GM21515 (cell line): ENCODE data around the gene UQCRC2.
"Not testable (repeated sequence)": the region's sequence is repeated elsewhere in the genome, so short reads cannot be mapped to it uniquely, and the experiment has no call there.

Source experiments
- ATAC-seq: cut with Tn5 transposase; IDR thresholded peaks from one replicate; pipeline ENCODE4 v1.9.1; 2021; ENCODE audit not compliant: unreplicated experiment

UQCRC2 gene

DNA sequence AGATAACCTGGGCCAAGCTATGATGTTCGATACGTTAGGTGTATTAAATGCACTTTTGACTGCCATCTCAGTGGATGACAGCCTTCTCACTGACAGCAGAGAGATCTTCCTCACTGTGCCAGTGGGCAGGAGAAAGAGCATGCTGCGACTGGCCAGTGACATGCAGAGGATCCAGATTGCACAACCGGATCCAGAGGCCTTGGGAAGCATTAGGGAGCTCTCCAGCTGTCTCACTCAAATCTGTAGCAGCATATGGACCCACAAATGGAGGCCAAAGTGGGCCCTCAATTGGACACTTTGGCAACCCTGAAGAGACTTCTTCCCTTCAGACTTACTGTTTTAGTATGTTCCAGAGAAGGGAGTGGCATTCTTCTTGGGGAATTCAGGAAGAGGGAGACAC lies 26.9 kb downstream of the UQCRC2 start:
- no peak for ATAC-seq

DNA sequence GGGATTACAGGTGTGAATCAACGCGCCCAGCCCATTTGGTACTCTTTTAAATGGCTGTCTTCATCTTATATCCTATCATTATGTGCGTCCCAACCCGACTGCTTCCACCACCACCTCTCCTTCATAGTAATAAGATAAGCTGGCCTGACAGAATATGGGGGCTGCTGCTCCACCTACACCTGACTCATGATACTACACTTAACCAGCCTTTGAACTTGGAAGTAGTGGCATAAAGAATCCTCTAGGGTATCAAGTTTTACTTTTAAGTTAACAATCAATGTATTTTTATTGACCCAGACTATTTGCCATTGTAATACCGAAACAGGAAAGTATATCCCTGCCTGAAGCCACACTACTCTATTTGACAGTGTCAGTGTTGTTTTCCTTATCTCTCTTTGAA lies 28.9 kb downstream of the UQCRC2 start:
- ATAC-seq = no peak

DNA sequence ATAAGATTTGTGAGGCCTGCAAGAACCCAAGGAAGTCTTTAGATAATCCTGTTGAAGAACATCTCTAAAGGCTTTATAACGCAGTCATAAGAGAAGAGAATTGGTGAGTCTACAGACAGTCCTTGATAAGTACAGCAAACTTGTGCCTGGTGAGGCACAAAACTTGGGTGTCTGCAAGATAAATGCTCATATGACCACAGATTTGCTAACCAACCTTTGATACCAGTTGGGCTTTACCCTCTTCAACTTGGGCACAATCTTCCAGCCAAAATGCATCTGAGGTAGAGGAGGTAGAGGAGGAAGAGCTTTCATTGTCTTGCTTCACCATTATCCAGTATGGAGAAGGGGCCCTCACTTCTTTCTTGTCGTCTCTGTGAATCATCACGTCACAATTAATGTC lies 30.9 kb downstream of the UQCRC2 start:
- no peak for ATAC-seq

DNA sequence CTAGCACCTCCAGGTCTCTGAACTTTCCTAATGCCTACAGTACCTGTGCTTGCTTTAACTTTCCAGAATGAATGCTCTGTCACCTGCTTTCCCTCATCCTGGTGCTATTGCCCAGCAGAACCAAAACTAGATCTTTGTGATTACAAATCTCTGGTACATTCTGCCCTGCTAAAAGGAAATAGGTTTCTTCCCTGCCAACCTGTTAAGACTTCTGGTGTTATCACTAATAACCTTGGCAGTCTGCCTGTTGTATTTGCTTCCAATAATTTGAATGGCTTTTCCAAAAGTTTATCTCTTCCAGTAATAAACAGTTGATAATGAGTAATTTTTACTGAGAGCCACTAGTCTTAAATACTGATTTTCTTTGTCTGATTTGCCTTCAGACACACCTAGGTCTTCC lies 32.4 kb downstream of the UQCRC2 start:
- ATAC-seq = no peak

DNA sequence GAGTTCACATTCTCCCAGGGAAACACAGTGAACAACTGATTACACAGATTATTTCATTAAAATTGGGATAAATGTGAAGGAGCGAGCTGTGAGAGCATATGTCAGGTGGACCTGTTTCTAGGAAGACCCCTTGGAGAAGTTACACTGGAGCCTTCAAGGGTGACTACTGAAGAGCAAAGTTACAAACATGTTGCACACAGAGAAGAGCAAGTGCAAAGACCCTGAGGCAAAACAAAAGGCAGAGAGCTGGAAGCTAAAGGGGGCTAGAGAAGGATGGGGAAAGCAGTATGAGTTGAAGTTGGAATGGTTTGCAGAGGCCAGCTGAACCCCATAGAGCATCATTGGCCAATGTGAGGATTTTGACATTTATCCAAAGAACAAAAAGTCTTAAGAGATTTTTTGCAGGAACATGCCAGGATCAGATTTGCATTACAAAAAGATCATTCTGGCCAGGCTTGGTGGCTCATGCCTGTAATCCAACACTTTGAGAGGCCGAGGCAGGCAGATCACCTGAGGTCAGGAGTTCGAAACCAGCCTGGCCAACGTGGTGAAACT lies 33.6 kb downstream of the UQCRC2 start:
- ATAC-seq = no peak

DNA sequence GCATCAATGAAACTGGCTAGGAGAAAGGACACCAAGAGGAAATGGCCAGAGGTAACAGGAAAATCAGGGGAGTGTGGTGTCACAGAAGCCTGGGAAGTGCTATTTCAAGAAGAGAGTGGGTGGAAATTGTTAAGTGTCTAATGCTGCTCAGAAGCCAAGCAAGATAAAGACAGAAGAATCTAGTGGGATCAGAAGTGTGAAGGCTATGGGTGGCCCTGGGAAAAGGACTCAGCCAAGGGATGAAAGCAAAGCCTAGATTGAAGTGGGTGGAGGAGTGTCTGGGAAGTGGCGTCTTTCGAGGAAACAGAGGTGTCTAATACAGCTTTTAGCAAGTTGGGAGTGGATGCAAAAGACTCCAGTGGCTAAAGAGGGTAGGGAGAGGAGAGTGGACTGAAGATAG lies 34.3 kb downstream of the UQCRC2 start:
- no peak for ATAC-seq

DNA sequence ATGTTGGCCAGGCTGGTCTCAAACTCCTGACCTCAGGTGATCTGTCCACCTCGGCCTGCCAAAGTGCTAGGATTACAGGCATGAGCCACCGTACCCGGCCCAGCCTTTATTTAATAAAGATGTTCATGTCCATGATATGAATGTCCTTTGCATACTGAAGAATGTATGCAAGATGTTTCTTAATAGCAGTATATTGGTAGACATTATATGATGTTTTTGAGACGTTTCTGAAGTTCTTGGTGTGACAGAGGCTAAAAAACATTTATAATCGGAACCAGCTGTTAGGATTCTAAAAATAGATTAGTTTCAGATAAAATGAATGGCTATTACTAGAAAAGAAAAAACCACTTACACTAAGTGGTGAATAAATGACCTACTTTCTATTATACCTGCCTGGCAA lies 36.0 kb downstream of the UQCRC2 start:
- no peak for ATAC-seq

DNA sequence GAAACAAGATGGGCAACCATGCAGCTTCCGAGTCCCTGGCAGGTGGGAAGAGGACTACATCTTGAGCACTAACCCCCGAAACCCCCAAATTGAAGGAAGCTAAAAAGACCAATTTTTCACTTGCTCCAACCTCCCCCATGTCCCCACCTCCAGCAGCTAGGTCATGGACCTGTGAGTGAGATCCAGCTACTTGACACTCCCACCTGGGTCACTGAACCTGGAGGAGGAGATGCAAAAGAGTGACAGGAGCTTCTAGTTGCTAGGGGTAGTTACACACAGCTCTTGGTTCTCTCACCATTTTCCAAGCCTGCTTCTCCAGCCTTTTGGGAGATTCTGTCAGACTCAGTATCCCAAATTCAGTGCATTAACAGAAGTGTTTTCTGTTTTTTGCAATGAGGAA lies 36.6 kb downstream of the UQCRC2 start:
- ATAC-seq = no peak

DNA sequence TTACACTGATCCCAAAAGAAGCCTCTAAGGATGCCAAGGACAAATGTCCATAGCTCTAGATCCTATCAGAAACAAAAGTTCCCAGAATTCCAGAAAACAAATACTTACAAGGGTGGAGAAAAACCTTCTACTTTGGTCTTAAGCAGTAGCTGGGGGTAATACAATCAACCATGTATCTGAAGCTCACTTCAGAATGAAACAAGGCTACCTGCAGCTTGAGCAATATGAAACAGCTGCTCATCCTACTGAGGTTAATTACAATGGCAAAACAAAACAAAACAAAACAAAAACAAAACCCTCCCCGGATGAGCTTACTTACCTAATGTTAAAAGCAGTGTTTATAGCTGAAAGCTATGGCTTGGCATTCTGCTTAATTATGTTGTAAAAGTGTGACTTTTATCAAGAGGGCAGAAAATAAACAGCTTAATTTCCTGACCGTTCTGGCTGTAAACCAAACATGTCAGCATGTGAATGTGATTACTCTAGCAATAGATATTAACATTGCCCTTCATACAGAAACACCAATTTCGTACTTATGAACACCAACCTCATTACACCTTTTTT lies 37.3 kb downstream of the UQCRC2 start:
- no peak for ATAC-seq

DNA sequence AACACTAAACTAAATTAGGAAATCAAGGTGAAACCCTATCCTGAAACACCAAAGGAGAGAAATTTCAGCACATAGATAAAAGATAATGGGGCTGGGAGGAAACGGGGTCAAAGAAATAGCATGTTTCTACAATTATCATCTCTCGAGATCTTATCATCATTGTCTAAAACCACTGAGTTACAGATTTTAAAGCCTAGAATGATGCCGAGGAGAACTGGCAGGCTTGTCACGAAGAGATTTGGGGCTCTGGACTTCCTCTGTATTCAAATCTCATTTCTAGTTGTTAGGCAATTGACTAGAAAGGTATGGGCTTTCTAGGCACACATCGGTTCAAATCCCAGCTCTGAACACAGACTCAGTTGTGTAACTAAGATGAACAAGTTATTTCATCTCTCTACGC lies 38.5 kb downstream of the UQCRC2 start:
- ATAC-seq = no peak

DNA sequence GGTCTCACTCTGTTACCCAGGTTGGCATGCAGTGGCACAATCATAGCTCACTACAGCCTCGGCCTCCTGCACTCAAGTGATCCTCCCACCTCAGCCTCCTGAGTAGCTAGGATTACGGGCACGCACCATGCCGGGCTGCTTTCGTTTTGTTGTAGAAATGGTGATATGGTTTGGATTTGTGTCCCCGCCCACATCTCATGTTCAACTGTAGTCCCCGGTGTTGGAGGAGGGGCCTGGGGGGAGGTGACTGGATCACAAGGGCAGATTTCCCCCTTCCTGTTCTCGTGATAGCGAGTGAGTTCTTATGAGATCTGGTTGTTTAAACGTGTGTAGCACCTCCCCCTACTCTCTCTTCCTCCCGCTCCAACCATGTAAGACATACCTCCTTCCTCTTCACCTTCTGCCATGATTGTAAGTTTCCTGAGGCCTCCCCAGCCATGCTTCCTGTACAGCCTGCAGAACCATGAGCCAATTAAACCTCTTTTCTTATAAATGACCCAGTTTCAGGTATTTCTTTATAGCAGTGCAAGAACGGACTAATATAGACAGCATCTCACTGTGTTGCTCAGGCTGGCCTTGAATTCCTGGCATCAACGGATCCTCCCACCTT lies 41.8 kb downstream of the UQCRC2 start:
- no peak for ATAC-seq

DNA sequence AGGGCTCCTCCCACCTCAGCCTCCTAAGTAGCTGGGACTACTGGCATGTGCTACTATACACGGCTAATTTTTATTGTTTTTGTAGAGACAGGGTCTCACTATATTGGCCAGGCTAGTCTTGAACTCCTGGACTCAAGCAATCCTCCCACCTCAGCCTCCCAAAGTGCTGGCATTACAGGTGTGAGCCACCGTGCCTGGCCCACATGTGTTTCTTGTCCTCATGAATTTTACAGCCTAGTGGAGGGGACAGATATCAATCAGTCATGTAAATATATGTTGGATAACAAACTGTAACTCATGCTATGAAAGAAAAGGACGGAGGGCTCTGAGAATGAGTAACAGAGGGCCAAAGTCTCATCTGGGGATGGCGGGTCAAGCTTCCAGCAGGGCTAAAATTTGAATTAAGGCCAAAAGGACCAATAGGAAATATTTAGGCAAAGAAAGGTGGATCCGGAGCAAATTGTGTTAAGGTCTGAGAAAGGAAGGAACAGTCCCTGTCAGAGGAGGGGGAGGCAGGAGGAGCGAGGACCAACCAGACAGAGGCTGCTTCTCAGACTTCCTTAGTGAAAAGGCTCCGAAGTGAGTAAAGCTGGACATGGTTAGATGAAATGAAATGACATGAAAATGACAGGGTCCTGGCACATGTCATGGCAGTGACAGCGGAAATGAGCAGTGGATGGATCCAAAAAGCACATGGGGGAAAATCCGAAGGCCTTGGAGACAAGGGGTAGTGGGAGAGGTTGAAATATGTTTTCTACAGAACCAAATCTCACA lies 43.9 kb downstream of the UQCRC2 start:
- no peak for ATAC-seq

DNA sequence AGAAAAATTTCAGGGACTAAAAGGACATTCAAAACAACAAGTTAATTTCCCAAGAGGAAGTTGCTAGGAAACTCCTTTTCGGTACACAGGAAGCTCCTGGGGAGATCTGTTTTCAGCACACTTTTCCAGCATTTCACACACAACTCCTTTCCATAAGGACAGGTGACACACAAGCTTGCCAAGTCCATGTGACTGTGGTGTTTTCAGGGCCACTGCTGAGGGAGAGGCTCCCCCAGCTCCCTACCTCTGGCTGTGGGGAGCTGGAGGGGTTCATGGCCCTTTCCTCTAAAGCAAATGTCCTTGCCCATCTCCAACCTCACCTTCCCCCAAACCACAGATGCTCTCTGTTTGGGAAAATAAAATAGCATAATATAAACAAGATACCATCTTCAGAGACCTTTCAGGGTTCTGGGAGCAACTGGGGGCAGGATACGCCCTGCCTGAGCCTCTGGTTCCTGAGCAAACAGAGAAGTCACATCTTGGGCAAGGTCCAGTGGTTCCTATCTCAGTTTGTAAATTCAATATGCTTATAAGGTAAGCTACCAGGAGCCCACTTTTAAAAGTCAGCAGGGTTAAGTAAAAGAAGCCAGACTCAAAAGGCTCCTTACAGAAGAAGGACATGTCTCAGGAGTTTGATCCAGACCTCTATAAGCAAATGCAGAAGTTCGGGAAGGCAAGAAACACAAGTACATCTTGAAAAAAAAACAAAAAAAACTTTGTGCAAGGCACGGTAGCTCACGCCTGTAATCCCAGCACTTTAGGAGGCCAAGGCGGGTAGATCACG lies 44.7 kb downstream of the UQCRC2 start:
- no peak for ATAC-seq

DNA sequence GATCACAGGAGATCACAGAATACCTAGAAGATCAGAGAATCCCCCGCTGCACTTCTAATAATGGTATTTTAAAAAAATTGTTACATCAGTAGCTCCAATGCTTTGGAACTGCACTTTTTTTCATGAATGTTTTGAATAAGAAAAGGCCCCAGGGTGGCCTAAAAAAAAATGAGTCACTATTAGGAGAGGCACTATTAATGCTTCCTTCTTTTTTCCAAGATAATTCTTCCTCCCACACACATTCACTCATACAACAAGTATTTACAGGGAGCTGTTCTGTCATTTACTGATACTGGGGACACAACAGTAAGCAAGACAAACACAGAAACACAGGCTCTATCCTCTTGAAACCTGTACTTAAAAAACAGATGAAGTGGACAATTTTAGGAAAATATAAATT lies 48.4 kb downstream of the UQCRC2 start:
- ATAC-seq = no peak

DNA sequence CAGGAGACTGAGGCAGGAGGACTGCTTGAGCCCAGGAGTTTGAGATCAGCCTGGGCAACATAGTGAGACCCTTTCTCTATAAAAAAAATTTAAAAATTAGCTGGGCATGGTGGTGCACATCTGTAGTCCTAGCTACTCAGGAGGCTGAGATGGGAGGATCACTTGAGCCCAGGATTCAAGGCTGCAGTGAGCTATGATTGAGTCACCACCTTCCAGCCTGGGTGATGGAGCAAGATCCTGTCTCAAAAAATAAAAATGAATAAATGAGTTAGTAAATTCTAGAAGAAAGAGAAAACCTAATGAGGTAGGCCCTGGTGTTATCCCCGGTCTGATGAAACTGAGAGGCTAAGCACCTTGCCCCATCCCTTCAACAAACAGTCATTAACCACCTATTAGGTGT lies 48.9 kb downstream of the UQCRC2 start:
- ATAC-seq = not testable (repeated sequence)

DNA sequence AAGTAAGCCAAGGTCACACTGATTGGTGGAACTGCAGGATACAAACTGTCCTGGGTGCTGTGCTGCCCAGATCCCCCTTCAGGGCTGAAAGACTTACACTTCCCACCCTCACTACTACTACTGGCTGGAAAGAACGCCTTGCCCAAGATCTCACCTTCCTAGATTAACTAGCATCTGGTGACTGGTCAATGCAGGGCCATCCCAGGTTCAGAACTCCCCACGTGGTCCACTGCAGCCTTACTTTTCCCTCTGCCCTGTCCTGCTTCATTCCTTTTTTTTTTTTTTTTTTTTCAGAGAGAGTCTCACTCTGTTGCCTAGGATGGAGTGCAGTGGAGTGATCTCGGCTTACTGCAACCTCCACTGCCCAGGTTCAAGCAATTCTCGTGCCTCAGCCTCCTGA lies 50.0 kb downstream of the UQCRC2 start:
- ATAC-seq = no peak

DNA sequence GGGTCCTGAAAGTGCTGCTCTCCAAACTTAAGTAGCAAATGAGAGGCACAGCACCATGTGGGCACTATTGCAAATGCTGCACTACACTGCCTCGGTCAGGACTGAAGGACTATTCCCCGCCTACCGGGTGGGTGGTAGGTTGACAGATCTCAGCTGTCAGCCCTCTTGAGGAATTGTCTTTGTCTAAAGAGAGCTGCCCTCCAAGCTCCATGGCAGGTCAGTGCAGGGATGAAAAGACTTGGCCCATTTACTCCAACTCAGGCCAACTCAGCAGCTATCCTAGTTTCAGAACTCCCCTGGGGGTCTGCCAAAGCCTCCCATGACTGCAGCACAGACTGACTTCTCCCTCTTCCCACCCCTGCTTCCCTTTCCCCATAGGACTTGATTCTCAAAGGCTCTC lies 51.2 kb downstream of the UQCRC2 start:
- ATAC-seq = no peak

DNA sequence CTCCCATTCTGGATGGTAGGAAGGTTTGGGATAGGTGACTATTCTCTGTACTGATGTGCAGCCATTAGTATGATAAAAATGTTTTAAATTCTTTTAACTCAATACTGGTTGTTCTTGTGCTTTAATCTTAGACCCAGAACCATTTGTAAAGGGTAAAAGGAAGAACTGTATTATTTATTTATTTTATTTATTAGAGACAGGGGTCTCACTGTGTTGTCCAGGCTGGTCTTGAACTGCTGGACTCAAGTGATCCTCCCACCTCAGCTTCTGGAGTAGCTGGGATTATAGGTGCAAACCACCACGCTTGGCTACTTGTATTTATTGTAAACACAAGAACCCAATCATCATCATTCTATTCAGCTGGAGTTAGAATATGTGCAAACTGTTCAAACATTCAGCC lies 52.6 kb downstream of the UQCRC2 start:
- no peak for ATAC-seq

DNA sequence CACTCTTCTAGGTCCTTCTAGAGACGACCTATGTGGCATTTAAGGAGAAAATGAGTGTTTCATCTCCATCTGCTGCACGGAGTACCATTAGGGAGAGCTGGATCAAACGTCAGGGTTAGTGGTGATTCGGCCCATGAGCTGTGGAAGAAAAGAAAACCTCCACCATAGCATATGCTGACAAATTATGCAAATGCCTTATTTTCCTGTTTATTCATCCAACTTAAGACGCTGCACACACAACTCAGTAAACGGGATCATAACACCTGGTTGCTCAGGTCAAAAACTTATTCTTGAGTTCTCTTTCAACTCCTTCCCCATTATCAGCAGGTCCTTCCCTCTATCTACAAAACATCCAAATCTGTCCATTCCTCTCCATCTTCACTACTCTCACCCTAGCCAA lies 53.5 kb downstream of the UQCRC2 start:
- no peak for ATAC-seq

DNA sequence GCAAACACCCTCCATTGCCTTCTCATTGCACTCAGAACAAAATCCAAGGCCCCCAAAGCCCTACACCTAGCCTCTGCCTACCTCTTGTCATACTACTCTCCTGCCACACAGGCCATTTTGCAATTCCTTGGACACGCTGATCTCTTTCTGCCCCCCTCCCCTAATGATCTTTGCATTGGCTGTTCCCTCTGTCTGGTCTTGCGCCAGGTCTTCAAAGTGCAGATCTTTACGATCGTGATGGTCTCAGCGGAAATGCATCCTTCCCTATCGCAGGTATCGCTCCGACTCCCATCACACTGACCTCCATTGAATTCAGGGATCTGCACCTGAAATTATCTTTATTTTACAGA lies 54.0 kb downstream of the UQCRC2 start:
- ATAC-seq = no peak

DNA sequence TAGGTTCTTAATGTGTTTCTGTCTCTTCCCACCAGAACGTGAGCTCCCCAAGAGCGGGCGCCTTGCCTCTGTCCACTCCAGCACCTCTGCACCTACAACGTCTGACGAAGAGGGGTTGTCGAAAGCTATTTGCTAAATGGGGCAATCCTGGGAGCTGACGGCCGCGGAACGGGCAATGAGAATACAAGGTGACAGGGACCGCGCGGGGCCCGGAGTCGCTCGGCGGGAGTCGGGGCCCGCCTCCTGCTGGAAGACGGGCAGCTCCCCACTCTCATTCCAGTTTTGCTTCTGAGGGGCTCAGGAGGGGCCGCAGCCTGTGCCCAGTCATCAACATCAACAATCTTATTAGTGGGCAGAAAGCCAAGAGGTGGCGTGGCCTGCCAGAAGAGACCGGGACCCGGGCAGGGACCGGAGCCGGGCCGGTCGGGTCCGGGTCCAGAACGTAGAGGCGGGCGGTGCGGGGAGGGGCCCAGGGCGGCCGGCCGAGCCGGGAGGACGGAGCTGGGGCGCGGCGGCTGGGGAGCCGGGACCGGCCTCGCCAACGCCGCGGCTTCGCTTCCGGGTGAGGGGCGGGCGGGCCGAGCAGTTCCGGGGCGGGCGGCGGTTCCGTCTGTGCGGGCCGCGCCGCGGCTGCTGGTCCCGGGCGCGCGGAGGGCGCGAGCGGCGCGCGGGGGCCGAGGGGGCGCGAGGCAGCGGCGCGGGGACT lies 54.5 kb downstream of the UQCRC2 start, which contains the start of gene MOSMO:
TSS of gene MOSMO (plus strand) at position 603 of the 706 bp plus-strand sequence. CDS start 191 bp downstream, outside the sequence.
- ATAC-seq = peak; percentile 68
